NCI-H2081 treated with DMSO at 0.1 percent for 48 hours (cell line): ENCODE results near the gene C11orf42.
A peak's percentile ranks its signal among the peaks of the same experiment; 100 is the strongest.
"Not testable (repeated sequence)": the region's sequence is repeated elsewhere in the genome, so short reads cannot be mapped to it uniquely, and the experiment has no call there.

ENCODE experiments used
- DNase-seq: peaks from one replicate; lab custom pipeline; 2025; lab: John Stamatoyannopoulos, UW

C11orf42 gene

GRCh38 chr11:6223854-6224253 is 18.5 kb downstream of the C11orf42 start:
- DNase-seq, result no peak

- no peak for DNase-seq
Measured at GRCh38 chr11:6224421-6224820, 19.1 kb downstream of the C11orf42 start.

- DNase-seq, result no peak
Measured at GRCh38 chr11:6225024-6225423, 19.7 kb downstream of the C11orf42 start.

GRCh38 chr11:6225896-6226295 is 20.5 kb downstream of the C11orf42 start:
- no peak for DNase-seq

- DNase-seq, result no peak
Measured at GRCh38 chr11:6228520-6228919, 23.2 kb downstream of the C11orf42 start.

GRCh38 chr11:6229911-6230310 is 24.6 kb downstream of the C11orf42 start:
- DNase-seq, result no peak

GRCh38 chr11:6232899-6233298 is 27.5 kb downstream of the C11orf42 start:
- DNase-seq, result no peak

GRCh38 chr11:6233984-6234386 is 28.6 kb downstream of the C11orf42 start:
- no peak for DNase-seq

GRCh38 chr11:6234387-6235107 is 29.2 kb downstream of the C11orf42 start, which contains the start of gene FHIP1B:
Gene FHIP1B (minus strand): TSS chr11:6234636. CDS start chr11:6224516, 10,120 bp downstream.
- peak; percentile 97 for DNase-seq

GRCh38 chr11:6237266-6237665 is 31.9 kb downstream of the C11orf42 start:
- DNase-seq, result no peak

- DNase-seq, result peak; percentile 60
Measured at GRCh38 chr11:6237761-6238302, 32.5 kb downstream of the C11orf42 start.

GRCh38 chr11:6238902-6239301 is 33.5 kb downstream of the C11orf42 start, which contains the start of gene CNGA4:
Gene CNGA4 (plus strand): TSS chr11:6239089. CDS start chr11:6239207, 118 bp downstream.
- DNase-seq, result peak; percentile 8

- no peak for DNase-seq
Measured at GRCh38 chr11:6240139-6240538, 34.8 kb downstream of the C11orf42 start.

- DNase-seq, result no peak
Measured at GRCh38 chr11:6240781-6241180, 35.4 kb downstream of the C11orf42 start.

- no peak for DNase-seq
Measured at GRCh38 chr11:6241316-6241715, 36.0 kb downstream of the C11orf42 start.

- DNase-seq, result no peak
Measured at GRCh38 chr11:6245536-6245935, 40.2 kb downstream of the C11orf42 start.

- no peak for DNase-seq
Measured at GRCh38 chr11:6248248-6248647, 42.9 kb downstream of the C11orf42 start.

GRCh38 chr11:6248897-6249296 is 43.5 kb downstream of the C11orf42 start:
- not testable (repeated sequence) for DNase-seq

- no peak for DNase-seq
Measured at GRCh38 chr11:6249770-6250555, 44.6 kb downstream of the C11orf42 start.

GRCh38 chr11:6251120-6251733 is 45.9 kb downstream of the C11orf42 start:
- DNase-seq, result no peak

GRCh38 chr11:6251990-6252473 is 46.7 kb downstream of the C11orf42 start:
- no peak for DNase-seq

- no peak for DNase-seq
Measured at GRCh38 chr11:6253197-6253596, 47.8 kb downstream of the C11orf42 start.
